Measurements from ENCODE around the gene RAPGEF6.

DNA sequence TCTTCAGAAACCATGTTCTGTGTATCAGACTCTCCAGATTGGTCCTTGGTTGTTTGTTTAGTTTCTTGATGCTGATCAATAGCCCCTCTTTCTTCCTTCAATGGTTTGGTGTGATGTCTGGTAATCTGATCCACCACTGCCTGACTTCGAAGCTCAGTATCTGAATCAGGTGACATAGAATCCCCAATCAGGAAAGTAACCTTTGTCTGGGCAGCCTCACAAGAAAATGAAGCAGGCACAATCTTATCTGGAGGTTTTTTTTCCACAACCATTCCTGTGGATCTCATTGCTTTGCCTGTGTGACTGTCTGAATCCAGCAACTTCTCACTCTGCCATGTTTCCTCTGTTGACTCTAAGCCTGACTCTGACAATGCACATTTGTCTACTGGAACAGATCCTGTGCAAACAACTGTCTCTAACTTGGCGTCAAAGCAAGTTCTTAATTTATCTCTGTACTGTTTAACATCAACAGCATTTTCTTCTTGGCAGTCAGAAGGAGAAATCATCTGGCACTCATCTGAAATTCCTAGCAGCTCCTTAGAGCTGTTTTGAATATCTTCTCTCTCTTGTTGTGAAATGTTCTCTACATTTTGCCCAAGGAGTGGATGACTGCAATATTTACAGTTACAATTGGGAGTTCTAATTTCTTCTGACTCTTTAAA is 37.1 kb upstream of the RAPGEF6 start:
- no peak for TF ChIP-seq CTCF (IDR thresholded peaks at IDR 0.05; ENCODE audit: low read depth, low read length)
- no peak for TF ChIP-seq EZH2phosphoT487 (IDR thresholded peaks at IDR 0.05; ENCODE audit: low read depth)
